GM18867 (cell line): Measurements from ENCODE around the gene VSNL1.
"Not testable (repeated sequence)": the region's sequence is repeated elsewhere in the genome, so short reads cannot be mapped to it uniquely, and the experiment has no call there.

Experiments
- ATAC-seq: cut with Tn5 transposase; IDR thresholded peaks from one replicate; pipeline ENCODE4 v1.9.1; 2021; ENCODE audit warnings: mild to moderate bottlenecking, moderate library complexity; ENCODE audit not compliant: unreplicated experiment

Gene VSNL1

GRCh38 chr2:17541531-17541950 is 1.0 kb downstream of the VSNL1 start:
- ATAC-seq, result no peak

DNA sequence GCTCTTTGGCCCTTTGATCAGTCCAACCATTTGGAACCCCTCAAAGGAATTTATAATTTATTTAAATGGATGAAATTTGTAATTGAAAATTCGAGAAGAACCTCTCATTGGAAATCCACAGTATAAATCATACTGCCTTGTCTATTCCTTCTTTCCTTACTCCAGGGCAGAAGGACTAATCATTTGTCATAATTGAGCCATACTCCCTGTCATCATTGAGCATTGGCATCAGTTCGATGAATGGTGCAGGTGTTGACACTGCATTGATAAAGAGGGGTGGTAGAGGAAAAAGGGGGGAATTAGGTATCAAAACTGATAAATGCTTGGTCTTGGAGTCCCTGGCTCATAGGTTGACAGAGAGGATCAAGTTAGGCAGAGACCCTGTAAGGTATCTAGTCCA is 2.0 kb downstream of the VSNL1 start:
- no peak for ATAC-seq

GRCh38 chr2:17543131-17543660 is 2.7 kb downstream of the VSNL1 start:
- ATAC-seq, result no peak

DNA sequence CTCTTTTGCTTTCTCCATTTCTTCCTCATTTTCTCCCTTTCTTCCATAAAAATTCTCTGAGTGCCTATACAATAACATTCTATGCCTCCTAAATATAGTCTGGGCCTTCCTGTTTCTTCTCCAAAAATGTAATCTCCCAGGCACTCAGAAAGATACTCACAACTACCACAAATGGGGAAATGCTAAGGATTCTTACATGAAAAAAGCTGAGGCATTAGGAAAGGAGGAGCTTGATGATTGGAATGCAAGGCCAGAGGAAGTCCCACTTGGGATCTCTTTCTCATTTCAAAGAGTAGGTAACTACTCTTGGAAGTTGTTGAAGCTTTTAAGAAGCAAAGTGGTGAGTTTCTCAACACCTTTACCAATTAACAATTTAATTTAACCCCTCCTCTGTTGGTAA is 3.4 kb downstream of the VSNL1 start:
- ATAC-seq, result no peak

- ATAC-seq, result no peak
Measured at GRCh38 chr2:17544256-17544655, 3.8 kb downstream of the VSNL1 start.

DNA sequence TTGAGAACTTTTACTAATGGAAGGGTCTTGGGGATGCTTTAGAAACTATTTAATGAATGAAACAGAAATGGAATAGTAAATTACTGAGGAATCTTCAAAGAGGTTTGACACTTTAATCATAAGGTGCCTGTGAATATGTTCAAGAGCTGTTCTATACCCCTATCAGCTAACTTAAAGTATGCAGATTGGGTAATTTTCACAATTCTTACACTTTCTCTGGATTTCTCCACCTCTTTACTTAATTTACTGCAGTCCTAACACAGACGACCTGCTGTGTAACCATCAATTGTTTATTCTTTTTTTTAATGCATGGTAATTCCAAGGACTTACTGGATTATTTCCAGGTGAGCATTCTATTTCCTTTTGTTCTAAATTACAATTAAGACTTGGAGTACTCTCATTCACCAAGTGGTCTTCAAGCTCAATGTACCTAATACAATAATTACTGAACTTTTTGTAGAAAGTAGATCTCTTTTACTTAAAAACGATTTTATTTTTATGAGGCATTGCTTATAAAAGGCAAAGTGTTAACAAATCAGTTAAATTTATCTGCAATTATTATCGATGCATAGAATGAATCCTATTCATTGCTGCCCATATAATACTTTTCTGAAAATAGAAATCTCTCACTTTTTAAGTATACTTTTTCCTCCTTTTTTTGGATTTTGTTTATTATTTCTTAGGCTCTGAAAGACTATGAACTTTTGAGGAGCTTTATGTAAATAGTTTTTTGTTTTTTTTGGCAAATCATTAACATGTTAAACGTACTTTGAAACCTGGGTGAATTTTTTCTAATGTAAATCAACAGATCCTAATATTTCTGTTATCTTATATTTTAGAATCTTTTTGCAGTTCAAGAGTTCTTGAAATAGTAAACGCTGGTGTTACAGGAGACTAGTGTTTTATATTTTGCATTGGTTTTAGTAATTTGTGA is 5.5 kb downstream of the VSNL1 start:
- no peak for ATAC-seq

GRCh38 chr2:17547237-17547636 is 6.7 kb downstream of the VSNL1 start:
- ATAC-seq, result no peak

DNA sequence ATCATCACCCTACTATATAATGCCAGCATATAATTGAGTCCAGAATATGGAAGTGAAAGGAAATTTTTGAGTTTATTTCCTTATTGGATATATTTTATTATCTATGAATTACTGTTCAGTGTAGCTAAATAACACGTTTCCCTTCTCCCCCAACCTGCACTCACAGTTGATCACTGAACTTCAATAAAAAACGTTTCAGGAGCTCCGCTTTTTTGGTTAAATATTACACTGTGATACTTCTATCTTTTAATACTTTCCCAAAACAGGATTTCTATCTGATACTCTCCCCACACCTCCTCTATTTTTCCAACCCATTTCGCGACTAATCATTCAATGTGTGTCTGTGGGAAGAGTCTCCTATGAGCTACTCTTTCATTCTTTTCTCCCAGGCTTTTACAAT is 7.2 kb downstream of the VSNL1 start:
- ATAC-seq, result no peak

- ATAC-seq, result no peak
Measured at GRCh38 chr2:17550907-17551306, 10.4 kb downstream of the VSNL1 start.

DNA sequence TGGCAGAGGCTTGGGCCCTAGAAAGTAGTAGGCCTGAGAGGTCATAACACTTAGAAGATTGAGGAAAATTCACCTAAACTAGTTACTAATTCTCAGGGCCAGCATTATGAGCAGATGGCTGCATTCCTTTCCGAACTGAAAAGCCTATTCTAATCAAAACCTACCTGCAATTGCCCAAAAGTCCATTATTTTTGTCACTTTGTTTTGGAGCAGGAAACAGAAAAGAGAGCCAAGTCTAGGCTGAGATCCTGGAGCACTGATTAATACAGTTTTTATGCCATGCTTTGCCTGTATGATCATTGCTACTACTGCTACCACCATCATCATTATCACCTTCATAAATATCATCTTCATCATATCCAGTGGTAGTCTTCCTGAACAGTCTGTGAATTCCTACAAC is 14.7 kb downstream of the VSNL1 start:
- no peak for ATAC-seq

DNA sequence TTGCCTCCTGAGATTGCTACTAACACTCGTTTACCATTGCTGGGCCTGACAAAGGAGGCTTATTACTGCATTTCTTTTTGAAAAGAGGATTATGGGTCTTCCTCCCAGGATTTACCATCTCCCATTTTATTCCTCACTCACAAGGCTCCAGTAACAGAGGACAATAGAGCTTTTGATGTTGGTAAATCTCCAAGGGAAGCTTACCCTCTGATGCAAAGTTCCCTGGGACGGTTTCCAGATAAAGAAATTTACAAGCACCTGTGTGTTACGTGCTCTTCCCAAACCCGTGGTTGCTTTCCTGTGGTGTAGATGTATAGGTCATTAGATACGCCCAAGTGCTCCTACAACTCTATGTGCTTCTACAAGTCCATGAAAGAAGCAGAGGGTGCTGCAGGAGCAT is 17.1 kb downstream of the VSNL1 start:
- ATAC-seq, result no peak

DNA sequence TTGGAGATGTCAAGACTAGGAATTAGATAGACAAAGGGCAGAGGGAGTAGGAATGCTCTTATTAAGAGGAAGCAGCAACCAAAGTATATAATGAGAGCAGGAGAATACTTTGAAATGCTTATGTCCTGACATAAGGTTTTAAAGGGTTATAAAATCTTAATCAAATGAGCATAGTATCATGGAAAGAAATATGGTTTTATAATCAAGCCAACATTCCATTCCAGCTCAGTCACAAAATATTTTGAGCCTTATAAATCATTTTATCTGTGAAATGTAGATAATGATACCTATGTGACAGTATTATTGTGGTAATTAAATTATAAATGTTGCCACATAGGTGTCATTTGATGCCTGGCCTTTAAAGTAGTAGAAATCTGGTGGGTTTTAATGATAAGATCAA is 17.6 kb downstream of the VSNL1 start:
- no peak for ATAC-seq

- no peak for ATAC-seq
Measured at GRCh38 chr2:17558878-17559277, 18.4 kb downstream of the VSNL1 start.

DNA sequence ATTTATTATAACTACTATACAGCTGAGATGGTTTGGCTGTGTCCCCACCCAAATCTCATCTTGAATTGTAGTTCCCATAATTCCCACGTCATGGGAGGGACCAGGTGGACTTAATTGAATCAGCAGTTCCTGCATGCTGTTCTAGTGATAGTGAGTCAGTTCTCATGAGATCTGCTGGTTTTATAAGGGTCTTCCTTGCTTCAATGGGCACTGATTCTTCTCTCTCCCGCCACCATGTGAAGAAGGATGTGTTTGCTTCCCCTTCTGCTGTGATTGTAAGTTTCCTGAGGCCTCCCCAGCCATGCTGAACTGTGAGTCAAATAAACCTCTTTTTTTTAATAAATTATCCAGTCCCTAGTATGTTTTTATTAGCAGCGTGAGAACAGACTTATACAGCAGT is 25.2 kb downstream of the VSNL1 start:
- ATAC-seq, result not testable (repeated sequence)

GRCh38 chr2:17571681-17572080 is 31.2 kb downstream of the VSNL1 start:
- ATAC-seq, result no peak

DNA sequence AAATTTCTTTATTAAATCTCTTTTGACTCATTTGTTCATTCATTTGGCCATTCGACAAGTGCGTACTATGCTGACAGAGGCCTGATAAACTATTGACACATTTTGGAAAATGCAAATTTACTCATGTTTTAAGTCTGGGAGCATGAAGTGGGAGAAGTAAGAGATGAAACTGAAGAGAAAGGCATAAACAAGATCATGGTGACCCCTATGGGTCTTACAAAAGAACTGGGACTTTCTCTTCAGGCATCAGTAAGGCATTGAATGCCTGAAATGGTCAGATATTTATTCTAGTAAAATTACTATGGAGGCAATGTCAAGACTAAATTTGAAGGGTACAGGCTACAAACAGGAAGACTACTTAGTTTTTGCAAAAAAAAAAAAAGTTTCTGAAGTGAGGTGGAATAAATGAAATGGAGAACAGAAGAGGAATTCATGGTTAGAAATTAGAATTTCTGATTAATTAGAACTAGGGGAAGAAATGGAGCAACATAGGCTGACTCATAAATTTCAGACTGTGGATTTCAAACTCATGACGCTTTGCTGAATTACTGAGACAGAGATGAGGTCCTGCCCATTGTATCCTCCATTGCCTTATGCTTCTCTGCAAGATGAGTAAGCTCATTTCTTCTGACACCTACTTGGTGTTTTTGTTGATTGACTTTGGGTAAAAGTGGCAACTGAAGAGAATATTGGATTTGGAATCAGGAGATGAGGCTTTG is 32.7 kb downstream of the VSNL1 start:
- ATAC-seq, result no peak

DNA sequence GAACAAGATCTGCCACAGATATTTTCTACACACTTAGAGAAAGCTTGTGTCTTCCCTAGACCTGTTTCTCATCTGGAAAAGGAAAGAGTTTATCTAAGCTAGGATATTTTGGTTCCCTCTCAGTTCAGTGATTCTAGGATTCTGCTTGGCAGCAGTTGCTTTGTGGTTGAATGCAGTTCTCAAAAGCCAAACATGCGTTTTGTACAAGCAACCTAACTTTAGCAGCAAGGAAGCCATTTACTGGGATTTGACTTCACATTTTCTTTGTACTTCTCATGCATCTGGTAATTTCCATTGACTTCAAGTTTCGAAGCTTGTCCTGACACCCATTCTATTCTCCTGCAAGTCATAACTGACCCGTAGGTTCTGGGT is 33.3 kb downstream of the VSNL1 start:
- ATAC-seq, result no peak

GRCh38 chr2:17574406-17575073 is 34.0 kb downstream of the VSNL1 start:
- no peak for ATAC-seq

- ATAC-seq, result no peak
Measured at GRCh38 chr2:17576802-17577201, 36.3 kb downstream of the VSNL1 start.

GRCh38 chr2:17578466-17578928 is 38.0 kb downstream of the VSNL1 start:
- ATAC-seq, result peak; percentile 86

GRCh38 chr2:17579605-17580318 is 39.3 kb downstream of the VSNL1 start:
- ATAC-seq, result no peak
